HG03354 (cell line): ENCODE measurements around the gene LDB3.

Experiments used
- ATAC-seq: cut with Tn5 transposase; IDR thresholded peaks from one replicate; pipeline ENCODE4 v1.9.1; 2021; ENCODE audit warnings: mild to moderate bottlenecking; ENCODE audit not compliant: unreplicated experiment, poor library complexity, severe bottlenecking

The LDB3 gene

DNA sequence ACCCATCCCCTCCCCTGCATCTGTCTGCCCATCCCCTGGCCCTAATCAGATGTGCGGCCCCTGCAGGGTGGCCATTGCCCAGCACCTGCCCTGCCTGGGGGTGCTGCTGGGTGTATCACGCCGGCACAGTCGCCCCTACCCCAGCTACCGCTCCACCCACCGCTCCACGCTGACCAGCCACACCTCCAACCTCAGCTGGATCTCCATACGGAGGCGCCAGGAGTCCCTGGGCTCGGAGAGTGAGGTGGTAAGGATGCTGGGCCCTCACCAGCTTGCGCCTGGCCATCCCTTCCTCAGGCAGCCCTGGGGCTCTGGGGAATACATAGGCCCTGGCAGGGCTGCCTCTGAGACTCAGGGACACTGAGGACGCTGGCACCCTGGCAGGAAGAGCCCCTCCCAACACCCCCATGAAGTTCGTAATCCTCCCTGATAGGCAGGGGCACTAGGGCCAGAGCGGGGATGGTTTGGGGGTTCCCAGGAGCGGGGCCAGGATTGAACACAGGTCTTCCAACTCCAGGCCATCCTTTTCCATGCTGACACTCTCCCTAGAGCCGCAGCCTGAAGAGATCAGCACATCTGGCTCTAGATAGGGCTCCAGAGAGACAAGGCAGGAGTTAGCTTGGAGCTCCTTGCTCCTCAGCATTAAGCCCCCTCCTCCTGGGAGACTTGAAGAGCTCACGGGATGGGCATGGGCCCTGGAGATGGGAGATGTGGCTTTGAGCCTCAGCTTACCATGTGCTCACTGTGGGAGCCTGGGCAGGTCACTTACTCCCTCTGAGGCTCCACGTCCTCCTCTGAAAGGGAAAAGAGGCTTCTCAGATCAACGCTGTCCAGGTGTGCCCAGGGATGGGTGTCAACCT, 5.9 kb upstream of the LDB3 start:
- ATAC-seq: no peak

DNA sequence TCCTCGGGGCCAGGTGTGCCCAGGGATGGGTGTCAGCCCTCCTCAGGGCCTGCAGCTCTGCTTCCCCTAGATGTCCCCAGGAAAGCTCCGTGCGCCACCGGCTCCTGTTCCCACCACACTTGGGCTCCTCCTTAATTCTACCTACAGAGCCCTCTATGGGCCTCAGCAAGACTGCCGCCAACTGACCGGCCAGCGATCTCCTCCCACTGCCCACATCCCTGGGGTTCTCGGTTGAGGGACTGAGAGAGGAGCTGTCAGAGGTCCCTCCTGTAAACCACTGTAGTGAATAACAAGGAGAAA, 5.3 kb upstream of the LDB3 start:
- no peak for ATAC-seq

DNA sequence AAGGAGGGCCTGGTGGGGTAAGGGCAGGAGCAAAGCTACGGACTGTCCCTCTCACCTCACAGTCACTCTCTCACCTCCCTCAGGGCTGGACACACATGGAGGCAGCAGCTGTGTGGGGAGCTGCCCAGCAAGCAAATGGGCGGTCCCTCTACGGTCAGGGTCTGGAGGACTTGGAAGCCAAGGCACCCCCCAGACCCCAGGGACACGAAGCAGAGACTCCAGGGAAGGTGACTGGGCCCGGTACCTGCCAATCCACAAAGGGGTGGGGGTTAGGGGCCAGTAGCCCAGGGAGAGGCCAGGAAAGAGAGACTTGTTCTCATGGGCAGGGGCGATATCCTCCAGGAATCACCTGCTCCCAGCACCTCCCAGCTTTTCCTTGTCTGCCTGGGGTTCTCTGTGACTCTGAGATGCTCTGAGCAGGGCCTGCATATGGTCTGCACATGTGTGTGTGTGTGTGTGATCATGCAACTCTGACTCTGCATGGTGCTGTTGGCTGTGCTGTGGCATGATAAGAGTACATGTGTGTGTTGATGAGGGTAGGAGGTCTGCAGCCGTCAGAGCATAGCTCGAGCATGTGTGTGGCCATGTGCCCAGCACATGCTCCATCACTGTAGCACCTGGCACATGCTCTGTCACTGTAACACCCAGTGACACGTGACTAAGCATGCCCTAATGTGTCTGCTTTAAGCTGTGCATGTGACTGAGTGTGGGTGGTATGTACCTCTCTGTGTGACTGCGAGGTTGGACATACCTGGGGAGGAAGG, 4.6 kb upstream of the LDB3 start:
- no peak for ATAC-seq

DNA sequence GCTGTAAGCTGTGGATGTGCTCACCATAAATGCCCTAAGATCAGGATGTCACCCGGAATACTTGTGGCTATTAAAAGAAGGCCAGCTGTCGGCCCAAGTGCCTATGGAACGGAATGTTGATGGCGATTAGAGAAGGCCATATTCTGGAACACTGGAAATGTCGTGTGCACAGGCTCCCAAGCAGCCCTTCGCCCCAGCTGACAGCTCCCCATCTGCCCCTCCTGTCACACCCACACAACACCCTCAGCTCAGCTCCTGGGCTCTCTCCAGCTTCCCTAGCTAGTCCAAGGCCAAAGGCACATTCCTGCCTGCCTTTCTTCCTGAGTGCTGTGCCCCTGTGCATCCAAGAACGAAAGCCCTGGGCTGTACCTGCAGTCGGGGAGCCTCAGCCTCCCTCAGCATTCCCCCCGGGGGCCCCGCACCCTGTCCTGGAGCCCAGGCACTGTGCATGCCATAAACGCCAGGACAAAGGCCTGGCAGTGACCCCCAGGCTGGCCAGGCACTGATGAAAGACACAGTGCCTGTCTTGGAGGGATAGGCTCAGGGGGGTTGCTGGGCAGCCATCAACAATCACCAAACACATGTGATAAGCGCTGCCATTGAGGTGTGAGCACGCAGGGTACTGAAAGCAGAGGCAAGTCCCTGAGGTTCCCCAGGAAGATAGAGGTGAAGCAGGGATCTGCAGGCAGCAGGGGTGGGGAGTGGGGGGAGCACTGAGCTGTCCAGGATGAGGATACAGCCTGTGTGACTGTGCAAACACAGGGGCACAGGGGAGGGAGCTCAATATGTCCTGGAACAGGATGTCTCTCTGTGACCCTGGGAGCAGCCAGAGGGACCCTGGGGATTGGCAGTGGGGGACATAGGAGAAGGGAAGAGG, 3.7 kb upstream of the LDB3 start:
- ATAC-seq: no peak

DNA sequence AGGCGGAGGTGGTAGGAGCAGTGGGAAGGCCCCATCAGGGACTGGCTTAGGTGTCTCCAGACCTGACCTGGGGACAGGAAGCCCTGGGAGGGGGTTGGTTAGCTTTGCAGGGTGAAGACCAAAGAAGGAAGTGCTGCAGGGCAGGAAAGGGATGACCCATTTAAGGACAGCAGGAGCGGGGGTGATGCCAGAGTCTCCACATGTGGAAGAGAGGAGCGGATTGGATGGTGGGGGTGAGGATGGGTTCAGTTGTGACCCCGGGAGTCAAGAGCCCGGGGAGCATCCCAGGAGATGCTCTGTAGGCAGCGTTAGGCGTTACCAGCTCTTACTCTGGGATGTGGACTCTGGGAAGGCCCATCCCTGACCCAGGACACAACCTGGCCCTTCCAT, 3.1 kb upstream of the LDB3 start:
- no peak for ATAC-seq

DNA sequence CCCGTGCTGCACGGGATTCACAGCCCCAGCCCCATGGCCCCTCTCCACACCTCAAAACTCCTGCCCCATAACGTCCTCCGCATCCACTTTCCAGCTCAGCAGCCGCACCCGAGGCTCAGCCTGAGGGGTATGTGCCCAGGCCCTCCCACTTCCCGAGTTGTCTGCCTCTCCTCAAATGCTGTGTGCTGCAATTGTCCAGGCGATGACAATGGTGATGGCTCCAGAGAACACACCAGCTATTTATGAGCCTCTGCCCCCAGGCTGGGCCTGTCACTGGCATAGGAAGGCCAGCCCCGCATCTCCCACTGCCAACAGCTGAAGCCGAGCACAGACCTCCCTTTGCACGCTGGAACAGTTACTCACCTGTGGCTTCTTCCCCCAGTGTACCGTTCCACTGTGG, 2.4 kb upstream of the LDB3 start:
- ATAC-seq: no peak

DNA sequence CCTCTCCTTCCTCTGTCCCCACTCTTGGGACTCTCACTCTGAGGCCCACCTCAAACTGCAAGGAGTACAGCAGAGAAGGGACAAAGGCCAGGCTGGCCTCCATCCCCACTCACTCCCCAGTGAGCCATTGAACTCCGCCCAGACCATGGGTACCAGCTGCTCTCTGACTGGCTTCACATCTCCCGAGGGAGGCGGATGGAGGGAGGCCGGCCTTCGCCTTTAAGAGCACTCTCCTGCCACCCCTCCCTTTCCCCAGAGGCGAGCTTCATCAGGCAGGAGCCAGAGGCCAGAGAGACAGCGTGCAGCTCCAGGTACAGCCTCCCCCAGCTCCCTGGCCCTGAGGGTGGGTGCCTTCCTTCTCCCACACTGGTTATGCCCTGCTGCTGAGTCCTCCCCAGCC, 1.8 kb upstream of the LDB3 start:
- no peak for ATAC-seq

DNA sequence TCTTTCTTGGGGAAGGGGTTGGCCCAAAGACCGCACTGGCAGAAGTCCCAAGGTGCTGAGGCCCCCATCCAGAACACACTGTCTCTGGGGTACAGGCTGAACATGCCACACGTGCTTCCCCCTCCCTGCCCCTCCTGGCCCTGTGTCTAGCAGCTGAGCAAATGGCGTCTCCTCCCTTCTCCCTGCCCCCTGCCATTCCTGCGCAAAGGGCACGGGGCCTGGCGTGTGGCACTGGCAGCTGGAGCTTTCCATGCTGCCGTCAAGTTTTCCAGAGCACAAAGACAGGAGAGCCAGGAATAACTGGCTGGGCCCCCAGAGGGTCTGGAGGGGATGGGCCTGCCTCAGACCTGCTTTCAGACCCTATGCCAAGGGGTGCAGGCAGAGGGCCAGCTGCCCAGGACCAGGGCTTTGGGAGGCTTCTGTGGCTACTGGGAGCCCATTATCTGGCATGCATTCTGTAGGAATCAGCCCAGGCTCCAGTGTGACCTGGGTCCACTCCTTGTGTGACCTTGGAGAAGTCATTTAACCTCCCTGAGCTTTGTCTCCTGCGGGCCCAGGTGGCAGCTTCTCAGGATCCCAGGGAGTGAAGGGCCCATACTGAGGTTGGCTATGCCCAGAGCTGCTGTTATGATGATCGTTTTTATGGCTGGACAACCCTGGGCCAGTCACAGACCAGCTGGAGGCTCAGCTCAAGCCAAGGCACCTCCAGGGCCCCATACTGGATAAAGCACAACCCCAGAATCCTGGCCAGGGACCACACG, 710 bp upstream of the LDB3 start:
- no peak for ATAC-seq

DNA sequence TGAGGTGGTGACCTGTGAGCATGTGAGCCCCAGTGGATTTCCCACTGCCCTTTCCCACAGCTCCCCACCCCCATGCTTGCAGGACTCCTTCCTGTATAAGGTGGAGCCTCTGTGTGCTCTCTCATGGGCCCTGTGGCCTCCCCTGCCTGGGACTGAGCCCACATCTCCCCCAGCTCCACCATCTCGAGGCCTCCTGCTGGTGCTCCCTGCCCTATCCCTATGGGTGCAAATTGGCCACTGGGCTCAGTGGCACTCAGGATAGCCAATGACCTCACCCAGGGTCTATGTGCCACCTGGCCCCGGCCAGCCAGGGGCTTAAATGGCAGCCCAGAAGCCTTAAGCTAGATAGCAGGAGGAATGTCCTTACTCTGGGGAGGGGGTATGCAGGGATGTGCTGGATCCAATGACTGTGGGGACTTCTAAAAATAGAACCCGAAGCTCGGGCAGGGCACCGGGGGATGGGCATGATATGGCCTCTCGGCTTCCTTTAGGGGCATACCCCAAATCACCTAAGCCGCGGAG, 2.0 kb downstream of the LDB3 start:
- no peak for ATAC-seq

DNA sequence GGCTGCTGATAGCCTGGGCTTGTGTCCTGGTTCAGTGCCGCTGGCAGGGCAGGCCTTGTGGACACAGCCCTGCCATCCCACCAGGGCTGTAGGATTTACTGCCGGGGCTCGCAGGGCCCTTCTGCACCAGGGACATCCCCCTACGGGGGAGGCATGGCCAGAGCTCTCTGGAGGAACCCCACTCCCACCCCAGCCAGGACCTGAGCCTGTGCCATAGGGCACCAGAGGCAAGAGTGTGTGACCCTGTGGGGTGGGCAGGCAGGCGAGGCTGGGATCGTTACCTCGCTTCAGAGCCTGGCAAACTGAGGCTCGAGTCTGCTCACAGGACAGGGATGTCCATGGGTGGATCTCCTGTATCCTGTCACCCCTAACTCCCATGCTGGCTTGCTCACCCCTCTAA, 2.6 kb downstream of the LDB3 start:
- ATAC-seq: no peak

DNA sequence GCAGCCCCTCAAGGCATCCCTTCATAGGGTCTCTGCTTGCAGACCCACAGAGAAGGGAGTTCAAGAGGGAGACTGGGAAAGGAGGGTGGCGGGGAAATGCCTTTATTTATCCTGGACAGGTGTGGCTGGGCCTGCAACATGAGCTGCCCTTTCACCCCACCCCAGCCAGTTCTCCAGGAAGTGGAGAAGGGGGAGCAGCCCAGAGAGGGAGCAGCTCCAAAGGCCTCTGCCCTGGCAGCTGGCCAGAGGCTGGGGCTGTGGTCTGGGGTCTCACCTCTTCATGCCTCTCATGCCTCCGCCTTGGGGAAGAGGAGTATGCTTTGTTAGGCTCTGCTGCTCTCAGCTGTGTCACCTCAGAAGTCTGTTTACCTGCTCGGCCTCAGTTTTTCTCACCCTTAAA, 3.1 kb downstream of the LDB3 start:
- ATAC-seq: no peak

DNA sequence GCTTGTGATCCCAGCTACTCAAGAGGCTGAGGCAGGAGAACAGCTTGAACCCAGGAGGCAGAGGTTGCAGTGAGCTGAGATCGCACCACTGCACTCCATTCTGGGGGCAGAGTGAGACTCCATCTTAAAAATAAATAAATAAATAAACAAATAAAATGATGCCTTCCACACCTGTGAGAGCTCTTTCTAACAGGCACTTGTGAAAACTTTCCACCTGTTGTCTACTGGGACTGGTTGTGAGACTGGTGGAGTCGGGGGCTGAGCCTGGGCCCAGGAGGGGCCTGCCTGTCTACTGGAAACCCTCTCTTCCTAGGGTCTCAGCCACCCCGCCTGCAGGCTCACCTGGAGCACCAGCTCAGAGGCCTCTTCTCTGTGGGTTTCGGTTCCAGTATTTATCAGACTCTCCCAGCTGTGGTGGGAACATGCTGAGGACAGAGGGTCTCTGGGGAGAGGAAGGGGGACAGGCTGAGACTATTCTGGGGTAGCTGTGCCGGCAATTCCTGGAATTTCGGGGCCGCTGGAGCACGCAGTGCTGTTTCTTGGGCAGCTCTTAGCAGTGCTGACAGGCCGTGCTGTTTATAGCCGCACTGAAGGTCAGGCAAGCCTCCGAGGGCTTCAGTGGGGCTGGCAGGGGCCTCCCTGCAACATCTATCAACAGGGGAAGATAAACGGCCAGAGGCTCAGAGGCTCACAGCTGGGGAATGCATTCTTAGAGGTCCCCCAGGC, 3.8 kb downstream of the LDB3 start:
- ATAC-seq: no peak

DNA sequence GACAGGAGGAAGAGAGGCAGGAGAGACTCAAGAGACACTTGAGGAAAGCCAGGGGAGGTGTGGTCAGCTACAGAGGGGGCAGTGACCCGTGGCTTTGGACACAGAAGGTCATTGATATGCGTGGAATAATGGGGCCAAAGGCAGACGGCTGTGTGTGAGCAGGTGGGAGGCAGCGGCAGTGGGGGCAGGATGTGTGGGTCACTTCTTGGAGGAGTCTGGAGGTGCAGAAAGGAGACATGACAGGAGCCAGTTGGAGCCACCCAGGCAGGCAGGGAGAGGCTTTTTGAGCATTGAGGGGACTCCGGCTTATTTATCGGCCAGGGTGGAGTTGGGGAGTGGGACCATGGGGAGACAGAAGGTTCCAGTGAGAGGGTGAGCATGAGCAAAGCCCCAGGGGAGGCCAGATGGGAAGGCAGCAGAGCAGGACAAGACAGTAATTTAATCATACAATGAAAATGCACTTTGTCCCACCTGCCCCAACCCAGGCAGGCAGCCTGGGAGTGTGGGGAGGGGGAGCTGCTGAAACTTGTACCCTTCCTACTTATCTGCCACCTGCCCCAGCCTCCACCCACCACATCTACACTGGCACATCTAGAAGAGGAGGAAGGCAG, 5.0 kb downstream of the LDB3 start:
- ATAC-seq: no peak

DNA sequence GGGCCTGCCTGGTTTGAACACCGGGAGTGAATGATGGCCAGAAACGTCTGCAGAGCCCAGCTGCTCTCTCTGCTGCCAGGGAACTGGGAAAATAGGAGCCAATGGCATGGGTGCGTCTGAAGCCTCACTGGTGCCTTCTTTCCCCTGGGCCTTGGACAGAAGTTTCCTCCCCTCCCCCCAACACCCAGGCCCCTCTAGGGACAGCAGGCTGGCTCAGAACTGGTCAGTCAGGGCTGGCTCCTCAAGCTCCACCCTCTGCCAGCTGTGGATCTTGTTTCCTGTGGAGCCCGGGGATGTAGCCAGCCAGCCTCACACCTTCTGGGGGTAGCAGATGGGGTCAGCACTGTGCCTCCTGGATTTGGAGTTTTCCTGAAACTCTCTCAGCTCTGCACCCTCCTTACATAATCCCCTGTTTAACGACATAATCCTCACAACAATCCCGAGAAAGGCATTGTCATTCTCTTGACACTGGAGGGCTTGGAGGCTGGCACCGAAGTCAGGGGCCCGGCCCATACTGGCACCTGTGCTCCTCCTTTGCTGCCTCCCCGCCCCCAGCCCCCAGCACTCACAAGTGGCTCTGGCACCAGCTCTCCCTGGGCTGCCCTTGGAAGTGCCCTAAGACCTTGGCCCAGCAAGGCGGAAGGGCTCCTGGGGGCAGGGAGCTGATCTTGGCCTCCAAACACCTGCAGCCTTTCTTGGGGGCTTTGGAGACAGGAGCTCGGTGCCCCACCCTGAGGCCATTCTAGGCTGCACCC, 5.7 kb downstream of the LDB3 start:
- no peak for ATAC-seq

DNA sequence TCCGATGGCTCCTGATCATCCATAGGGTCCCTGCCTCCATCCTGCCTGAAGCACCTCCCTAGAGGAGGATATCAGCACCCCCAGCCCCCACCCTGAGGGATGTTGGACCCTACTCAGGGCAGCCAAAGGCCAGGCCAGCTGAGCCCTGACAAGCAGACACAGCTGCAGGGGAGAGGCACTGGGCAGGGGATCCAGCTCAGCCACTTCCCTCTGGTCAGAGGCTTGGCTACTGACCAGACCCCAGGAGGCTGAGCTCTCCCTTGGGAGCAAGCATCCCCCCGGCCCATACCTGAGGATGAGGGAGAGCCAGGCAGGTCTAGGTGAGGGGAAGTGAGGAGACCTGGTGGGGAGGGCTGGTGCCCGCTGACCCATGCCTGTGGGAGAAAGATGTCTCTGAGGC, 6.6 kb downstream of the LDB3 start:
- no peak for ATAC-seq

DNA sequence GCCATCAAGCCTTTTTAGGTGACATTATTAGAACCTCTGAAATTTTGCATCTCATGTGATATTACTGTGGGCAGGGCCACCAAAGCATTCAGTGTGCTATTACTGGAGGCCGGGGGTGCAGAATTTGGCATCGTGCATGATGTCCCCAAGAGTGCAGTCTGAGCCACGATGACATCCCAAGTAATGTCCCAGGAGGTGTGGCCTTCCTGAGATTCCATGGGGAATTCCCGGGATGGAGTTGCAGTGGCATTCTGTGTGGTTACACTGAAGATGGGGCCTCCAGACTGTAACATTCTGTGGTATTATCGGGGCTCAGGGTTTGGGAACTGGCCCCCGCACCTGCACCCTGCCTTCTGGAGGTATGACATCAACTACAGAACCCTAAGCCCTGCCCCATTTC, 9.1 kb downstream of the LDB3 start:
- no peak for ATAC-seq

DNA sequence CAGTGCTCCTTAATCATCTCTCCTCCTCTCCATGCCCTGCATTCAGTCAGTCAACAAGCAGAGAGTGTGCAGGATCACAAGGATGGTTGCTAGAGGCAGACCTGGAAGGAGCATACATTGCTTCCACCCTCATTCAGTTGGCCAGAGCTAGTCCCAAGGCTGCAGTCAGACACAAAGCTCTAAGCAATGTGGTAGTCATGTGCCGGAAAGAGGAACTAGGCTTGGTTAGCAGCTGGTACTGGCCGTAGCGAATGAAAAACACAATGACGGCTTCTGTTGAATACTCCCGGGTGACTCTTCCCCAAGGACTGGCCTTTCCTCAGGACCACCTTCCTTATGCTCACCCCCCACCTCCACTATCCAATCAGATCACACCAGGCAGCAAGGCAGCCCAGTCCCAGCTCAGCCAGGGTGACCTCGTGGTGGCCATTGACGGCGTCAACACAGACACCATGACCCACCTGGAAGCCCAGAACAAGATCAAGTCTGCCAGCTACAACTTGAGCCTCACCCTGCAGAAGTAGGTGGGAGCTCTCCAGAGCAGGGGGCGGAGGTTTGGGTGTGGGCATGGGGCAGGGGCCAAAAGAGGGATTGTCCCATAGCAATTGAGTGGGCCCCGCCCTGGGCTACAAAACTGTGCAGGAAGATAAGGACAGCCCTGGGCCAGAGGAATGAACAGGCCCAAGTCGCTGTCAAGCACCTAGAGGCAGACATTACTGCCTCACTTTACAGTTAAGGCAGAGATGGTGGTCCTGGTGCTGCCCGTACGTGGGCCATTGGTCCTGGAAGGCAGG, 10.9 kb downstream of the LDB3 start:
- peak; percentile 70 for ATAC-seq
